ENCODE measurements around the gene STAC3.

STAC3 gene

GRCh38 chr12:57222286-57223190, 28.4 kb downstream of the STAC3 start:
- no peak for DNase-seq

DNA sequence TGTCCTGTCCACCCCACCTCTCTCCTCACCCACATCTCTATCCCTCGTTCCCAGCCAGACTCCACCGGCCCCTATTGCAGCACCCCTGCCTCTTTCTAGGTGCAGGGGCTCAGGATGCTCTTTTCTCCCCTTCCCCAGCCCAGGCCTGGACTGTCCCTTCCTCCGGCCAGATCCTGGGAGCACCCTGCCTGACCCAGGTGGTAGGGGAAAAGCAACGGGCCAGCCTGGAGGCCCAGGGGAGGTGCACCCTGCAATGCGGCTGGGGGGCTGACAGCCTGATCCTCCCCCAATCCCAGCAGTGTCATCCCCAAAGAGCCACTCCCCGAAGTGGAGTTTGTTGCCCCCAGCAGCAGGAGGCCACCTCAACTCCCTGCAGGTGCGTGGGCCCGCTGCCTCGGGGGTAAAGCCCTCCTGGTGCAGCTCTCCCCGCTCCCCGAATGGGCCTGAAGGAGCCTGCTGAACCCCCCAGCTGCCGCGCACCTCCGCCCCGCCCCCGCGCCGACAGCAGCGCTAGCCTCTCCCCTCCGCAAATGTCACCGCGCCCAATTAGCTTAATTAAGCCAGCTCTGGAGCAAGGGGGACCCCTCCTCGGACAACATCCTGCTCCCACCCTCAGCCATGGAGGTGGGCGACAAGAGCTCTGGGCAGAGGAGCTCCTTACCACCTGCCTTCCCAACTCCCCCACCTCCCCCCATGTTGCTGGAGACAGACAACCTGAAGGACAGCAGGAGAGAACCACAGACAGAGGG, 29.6 kb downstream of the STAC3 start:
- no peak for DNase-seq

- DNase-seq = no peak
These were observed 30.2 kb downstream of the STAC3 start for GRCh38 chr12:57220770-57221168.

GRCh38 chr12:57219993-57220754, 30.8 kb downstream of the STAC3 start:
- DNase-seq = no peak

GRCh38 chr12:57219205-57219992, 31.6 kb downstream of the STAC3 start:
- DNase-seq = no peak

GRCh38 chr12:57218030-57218853, 32.7 kb downstream of the STAC3 start:
- no peak for DNase-seq

GRCh38 chr12:57216921-57217879, 33.8 kb downstream of the STAC3 start:
- DNase-seq = no peak

- DNase-seq = peak; percentile 49
These were observed 34.7 kb downstream of the STAC3 start, which contains the start of gene NXPH4 for GRCh38 chr12:57216014-57216911. Gene NXPH4, plus strand, starts transcription at chr12:57216794. Its CDS starts 176 bp downstream, at chr12:57216970.

GRCh38 chr12:57215668-57216013, 35.3 kb downstream of the STAC3 start:
- peak; percentile 63 for DNase-seq

- DNase-seq = no peak
These were observed 35.9 kb downstream of the STAC3 start for GRCh38 chr12:57215065-57215464.

DNA sequence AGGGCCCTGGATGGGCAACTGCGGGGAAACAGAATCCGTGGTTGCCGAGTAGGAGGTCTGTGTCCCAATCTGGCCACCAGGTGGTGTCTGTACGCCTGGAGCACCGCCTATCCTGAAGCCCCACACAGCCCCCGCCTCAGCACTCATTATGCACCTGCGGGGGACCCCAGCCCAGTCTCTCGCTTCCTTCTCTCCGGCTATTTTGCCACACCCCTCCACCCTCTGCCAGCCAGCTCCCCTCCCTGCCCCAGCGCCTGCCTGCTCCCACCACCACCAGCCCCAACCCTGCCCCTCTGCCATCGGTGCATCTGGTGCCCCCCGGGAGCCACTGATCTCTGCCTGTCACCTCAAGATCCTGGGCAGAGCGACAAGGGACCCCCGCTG, 36.6 kb downstream of the STAC3 start:
- peak; percentile 73 for DNase-seq

DNA sequence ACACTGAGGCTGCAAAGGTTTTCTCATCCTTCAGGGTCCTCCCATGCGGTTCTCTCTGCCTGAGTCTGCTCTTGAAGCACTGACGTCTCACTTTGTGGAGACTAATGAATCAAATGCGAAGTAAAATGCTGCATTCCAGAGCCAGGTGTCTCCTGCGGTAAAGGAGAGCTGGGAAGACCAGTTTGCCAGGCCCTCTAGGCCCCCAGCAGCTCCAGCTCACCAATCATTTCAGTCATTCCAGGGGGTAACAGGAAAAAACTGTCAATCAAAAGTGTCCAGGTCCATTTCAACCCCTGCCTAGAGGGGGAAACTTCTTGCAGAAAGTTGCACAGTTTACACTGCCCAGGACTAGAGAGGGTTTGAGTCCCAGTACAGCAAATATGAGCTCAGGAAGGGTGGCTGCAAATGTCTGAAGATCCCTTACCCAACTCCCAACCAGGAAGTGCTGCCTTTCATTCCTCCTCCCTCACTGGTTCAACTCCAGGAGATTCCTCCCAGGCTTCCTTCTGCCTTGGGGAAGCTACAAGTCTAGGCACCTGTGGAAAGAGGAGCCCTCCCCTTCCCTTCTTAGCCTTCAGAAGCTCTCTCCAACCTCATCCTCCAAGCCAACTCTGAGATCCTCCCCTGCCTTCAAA, 37.1 kb downstream of the STAC3 start:
- no peak for DNase-seq

DNA sequence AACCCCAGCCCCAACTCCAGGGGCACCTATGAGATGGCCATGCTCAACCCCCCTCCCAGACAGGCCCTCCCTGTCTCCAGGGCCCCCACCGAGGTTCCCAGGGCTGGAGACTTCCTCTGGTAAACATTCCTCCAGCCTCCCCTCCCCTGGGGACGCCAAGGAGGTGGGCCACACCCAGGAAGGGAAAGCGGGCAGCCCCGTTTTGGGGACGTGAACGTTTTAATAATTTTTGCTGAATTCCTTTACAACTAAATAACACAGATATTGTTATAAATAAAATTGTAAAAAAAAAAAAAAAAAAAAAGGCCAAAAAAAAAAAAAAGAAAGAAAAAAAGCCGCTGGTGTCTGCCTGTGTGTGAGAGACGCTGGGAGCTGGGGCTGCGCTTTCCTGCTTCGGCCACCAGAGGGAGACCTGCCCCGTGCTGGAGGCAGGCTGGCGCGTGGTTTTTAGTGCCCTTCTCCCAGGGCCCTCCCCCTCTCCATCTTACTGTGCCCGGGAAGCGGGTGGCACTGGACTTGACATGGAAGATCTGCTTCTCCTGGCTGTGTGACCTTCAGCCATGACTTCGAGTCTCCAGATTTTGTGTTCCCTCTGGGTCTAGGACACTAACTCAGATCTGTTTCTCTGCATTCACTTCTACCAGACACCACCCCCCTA, 37.8 kb downstream of the STAC3 start:
- DNase-seq = peak; percentile 86

GRCh38 chr12:57212701-57213057, 38.3 kb downstream of the STAC3 start:
- DNase-seq = no peak

- DNase-seq = no peak
These were observed 38.9 kb downstream of the STAC3 start for GRCh38 chr12:57211791-57212700.

- no peak for DNase-seq
These were observed 39.9 kb downstream of the STAC3 start for GRCh38 chr12:57210926-57211692.

All from activated CD4-positive, alpha-beta T cell treated with anti-CD3 and anti-CD28 coated beads, Interleukin-10, Interleukin-2, amounts not matched to agents 100 ng/mL and 50 ng/mL, durations not matched to agents 16 hours and 8 hours (primary cell).